Hepatocyte (in vitro differentiated cells): ENCODE measurements around the gene TRIP10.

Experiments
- EZH2 ChIP-seq: fragments of 200-600 bp; sonication (generic); IDR thresholded peaks from 2 replicates; pipeline ENCODE4 v1.6.1; 2016; ENCODE audit warnings: antibody characterized with exemption, mild to moderate bottlenecking, borderline replicate concordance
- TF ChIP-seq, protein P1 (sequence below): fragments of 200-600 bp; sonication (generic); IDR thresholded peaks from 2 replicates; pipeline ENCODE4 v1.5.1; 2016; ENCODE audit warnings: antibody characterized with exemption, mild to moderate bottlenecking; ENCODE audit not compliant: poor library complexity

GRCh38 chr19:6793973-6794372, 54.5 kb downstream of the TRIP10 start:
- TF ChIP-seq, protein P1, sequence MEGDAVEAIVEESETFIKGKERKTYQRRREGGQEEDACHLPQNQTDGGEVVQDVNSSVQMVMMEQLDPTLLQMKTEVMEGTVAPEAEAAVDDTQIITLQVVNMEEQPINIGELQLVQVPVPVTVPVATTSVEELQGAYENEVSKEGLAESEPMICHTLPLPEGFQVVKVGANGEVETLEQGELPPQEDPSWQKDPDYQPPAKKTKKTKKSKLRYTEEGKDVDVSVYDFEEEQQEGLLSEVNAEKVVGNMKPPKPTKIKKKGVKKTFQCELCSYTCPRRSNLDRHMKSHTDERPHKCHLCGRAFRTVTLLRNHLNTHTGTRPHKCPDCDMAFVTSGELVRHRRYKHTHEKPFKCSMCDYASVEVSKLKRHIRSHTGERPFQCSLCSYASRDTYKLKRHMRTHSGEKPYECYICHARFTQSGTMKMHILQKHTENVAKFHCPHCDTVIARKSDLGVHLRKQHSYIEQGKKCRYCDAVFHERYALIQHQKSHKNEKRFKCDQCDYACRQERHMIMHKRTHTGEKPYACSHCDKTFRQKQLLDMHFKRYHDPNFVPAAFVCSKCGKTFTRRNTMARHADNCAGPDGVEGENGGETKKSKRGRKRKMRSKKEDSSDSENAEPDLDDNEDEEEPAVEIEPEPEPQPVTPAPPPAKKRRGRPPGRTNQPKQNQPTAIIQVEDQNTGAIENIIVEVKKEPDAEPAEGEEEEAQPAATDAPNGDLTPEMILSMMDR: no peak
- no peak for TF ChIP-seq EZH2
